Fibroblast of the aortic adventitia (primary cell): Measurements from ENCODE around the gene PSPC1. TPM values are rescaled to one million over a fixed set of nuclear protein-coding genes. Genes with fewer than 3 reads are reported as not detected.

Experiments used
- DNase-seq: peaks from one replicate; pipeline ENCODE4 v3.0.0-alpha.2; 2010; ENCODE audit warnings: low read depth
- H3K4me3 ChIP-seq: 2 replicates; pipeline ENCODE4 v1.5.1; 2011; ENCODE audit warnings: low read depth, mild to moderate bottlenecking, control low read depth, low read length, moderate library complexity
- small RNA-seq: library from RNA; depleted of rRNA; stranded (forward); fragments of <200 nt; gene quantifications from one replicate; pipeline ENCODE3, GENCODE V24; 2012
- total RNA-seq: library from RNA; depleted of rRNA; stranded (reverse); fragments of >200 nt; gene quantifications from 2 replicates; pipeline ENCODE4 v1.2.3, GENCODE V29; 2012; ENCODE audit warnings: low replicate concordance
- TF ChIP-seq, protein P1 (sequence below): IDR thresholded peaks from 2 replicates; pipeline ENCODE4 v1.5.1; 2011; ENCODE audit warnings: mild to moderate bottlenecking, low read length, control low read depth, inconsistent platforms; ENCODE audit not compliant: insufficient read depth

PSPC1 gene
- total RNA-seq, 1 donor = 41.0 TPM

GRCh38 chr13:19661126-19661525 lies 121.6 kb downstream of the PSPC1 start:
- no peak overlapping the region for H3K4me3 ChIP-seq
- no peak for DNase-seq
- TF ChIP-seq, protein P1, sequence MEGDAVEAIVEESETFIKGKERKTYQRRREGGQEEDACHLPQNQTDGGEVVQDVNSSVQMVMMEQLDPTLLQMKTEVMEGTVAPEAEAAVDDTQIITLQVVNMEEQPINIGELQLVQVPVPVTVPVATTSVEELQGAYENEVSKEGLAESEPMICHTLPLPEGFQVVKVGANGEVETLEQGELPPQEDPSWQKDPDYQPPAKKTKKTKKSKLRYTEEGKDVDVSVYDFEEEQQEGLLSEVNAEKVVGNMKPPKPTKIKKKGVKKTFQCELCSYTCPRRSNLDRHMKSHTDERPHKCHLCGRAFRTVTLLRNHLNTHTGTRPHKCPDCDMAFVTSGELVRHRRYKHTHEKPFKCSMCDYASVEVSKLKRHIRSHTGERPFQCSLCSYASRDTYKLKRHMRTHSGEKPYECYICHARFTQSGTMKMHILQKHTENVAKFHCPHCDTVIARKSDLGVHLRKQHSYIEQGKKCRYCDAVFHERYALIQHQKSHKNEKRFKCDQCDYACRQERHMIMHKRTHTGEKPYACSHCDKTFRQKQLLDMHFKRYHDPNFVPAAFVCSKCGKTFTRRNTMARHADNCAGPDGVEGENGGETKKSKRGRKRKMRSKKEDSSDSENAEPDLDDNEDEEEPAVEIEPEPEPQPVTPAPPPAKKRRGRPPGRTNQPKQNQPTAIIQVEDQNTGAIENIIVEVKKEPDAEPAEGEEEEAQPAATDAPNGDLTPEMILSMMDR = no peak

DNA sequence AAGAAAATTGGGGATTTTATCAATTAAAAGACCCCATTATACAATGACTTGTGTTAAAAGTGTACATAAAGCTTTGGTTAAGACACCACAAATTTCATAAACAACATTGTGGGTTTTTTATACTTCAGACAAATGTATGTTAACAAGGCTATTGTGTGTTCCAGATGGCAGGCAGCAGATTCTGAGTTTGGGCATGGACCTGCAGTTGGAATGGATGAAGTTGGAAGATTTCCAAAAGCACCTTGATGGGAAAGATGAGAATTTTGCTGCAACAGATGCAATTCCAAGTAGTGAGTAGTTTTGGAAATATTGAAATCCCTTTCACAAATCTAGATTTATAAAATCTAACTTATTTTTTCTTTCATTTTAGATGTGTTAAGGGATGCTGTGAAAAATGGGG lies 123.9 kb downstream of the PSPC1 start:
- no peak overlapping the region for H3K4me3 ChIP-seq
- TF ChIP-seq, protein P1 = no peak
- DNase-seq = no peak

DNA sequence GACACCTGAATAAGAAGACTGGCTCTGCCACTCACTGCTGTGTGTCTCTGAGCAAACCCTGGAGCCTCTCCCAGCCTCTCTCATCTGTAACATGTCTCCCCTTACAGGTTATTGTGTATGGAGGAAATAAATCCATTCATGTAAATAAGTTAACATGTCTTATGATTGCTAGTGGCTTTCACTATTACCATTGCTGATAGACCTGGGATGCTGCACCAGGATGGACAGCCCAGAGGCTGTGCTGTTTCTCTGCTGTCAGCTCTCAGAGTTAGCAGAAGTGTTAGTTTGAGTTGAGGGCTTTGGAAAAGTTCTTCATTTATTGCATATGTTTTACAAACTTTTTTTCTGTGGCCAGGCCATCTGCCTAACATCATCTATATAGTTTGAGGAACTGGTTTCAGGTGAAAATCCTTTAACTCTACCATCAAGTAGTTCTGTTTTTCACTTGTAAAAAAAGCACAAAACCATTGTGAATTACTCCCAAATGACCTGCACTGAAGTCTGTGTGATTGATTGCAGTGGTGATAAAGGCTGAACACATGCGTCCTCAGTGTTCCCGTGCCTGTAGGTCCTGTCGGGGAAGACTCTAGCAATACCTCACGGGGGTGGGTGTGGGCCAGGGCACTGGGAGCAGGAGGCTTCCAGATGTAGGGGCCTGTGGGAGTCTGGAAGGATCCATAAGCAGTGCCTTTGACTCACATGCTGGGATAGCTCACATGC lies 124.7 kb downstream of the PSPC1 start:
- TF ChIP-seq, protein P1 = no peak
- H3K4me3 ChIP-seq = no peak overlapping the region
- DNase-seq = no peak

Small RNAs within 50 kb of the gene (small RNA-seq; reads per million reads assigned to genes)
- not detected for gene RN7SL166P

Other genes with a start within 250 kb of the PSPC1 start
- not detected in 2 replicates for gene TPTE2, start 221.4 kb downstream of the PSPC1 start, total RNA-seq
- gene MPHOSPH8, start 149.3 kb downstream of the PSPC1 start, total RNA-seq = 14.0 and 48.5 TPM in 2 replicates
- 7.4 and 21.0 TPM in 2 replicates for gene ZMYM5, start 80.7 kb upstream of the PSPC1 start, total RNA-seq
- 47.8 and 62.5 TPM in 2 replicates for gene ZMYM2, start 175.8 kb upstream of the PSPC1 start, total RNA-seq